Testis (tissue), 2 donors: Measurements from ENCODE around the gene TPSB2.

Experiments used
- POLR2A ChIP-seq: fragments of 450-650 bp; IDR thresholded peaks from one replicate; pipeline ENCODE4 v1.6.1; 2017; ENCODE audit warnings: antibody characterized with exemption, mild to moderate bottlenecking, moderate library complexity
- TF ChIP-seq, protein P1 (sequence below), 3 experiments: fragments of 450-650 bp in 2 of 3; fragments of 200-600 bp in 1 of 3; sonication (generic) in 1 of 3; IDR thresholded peaks; one replicate each; pipeline ENCODE4 v1.5.1; 2016 to 2019; ENCODE audit warnings: antibody characterized with exemption in 3 of 3, mild to moderate bottlenecking in 2 of 3, moderate library complexity in 1 of 3

DNA sequence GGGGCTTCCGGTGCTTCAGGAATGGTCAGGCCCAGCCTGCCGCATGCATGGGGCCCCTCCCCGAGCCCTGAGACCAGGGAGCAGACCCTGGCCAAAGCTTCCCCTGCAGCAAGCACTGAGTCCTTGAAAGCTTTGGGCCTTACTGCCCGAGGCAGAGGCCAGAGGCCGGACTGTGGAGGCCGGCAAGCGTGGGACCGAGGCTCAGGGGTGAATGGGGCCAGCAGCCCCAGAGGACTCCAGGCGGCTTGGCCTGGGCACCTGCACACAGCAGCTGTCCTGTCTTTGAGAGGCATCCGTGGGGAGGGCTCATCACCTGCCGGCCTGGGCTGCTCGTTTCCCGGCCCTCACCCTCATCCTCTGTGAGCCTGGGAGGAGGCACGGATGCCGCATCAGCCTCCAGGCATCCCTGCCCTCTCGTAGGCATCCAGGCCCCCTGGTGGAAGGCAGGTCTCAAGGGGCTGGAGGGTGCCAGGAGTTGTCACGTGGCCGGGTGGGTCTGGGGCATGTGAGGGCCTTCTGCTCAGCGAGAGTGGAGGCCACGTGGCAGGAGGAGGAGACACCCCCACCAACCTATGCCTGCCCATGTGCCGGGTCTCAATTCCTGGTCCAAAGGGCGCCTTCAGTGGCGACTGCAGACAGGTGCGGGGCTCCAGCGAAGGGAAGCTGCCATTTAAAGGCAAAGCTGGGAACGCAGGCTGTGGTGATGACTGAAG, 45.7 kb downstream of the TPSB2 start:
- TF ChIP-seq, protein P1, sequence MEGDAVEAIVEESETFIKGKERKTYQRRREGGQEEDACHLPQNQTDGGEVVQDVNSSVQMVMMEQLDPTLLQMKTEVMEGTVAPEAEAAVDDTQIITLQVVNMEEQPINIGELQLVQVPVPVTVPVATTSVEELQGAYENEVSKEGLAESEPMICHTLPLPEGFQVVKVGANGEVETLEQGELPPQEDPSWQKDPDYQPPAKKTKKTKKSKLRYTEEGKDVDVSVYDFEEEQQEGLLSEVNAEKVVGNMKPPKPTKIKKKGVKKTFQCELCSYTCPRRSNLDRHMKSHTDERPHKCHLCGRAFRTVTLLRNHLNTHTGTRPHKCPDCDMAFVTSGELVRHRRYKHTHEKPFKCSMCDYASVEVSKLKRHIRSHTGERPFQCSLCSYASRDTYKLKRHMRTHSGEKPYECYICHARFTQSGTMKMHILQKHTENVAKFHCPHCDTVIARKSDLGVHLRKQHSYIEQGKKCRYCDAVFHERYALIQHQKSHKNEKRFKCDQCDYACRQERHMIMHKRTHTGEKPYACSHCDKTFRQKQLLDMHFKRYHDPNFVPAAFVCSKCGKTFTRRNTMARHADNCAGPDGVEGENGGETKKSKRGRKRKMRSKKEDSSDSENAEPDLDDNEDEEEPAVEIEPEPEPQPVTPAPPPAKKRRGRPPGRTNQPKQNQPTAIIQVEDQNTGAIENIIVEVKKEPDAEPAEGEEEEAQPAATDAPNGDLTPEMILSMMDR (IDR thresholded peaks at IDR 0.05) = no peak
- TF ChIP-seq POLR2A = no peak
